Stimulated activated CD8-positive, alpha-beta memory T cell treated with anti-CD3 and anti-CD28 coated beads, Interleukin-12 subunit alpha, Interleukin-12 subunit beta, amount 100 ng/mL, for 1 hour (primary cell): Measurements from ENCODE around the gene ESR1.
"Not testable (repeated sequence)": the region's sequence is repeated elsewhere in the genome, so short reads cannot be mapped to it uniquely, and the experiment has no call there.

Experiments
- DNase-seq: peaks from one replicate; pipeline ENCODE4 v3.0.0-alpha.2; 2020; ENCODE audit warnings: low read depth

The ESR1 gene

DNA sequence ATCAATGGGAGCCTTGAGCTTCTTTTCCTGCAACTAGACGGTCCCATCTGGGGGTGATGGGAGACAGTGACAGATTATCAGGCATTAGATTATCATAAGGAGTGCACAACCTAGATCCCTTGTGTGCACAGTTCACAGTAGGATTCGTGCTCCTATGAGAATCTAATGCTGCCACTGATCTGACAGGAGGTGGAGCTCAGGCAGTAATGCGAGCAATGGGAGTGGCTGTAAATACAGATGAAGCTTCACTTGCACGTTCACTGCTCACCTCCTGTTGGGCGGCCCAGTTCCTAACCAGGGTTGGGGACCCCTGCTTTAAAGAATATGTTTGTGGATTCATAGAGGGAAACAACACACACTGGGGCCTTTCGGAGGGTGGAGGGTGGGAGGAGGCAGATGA, 180.7 kb downstream of the ESR1 start:
- not testable (repeated sequence) for DNase-seq

DNA sequence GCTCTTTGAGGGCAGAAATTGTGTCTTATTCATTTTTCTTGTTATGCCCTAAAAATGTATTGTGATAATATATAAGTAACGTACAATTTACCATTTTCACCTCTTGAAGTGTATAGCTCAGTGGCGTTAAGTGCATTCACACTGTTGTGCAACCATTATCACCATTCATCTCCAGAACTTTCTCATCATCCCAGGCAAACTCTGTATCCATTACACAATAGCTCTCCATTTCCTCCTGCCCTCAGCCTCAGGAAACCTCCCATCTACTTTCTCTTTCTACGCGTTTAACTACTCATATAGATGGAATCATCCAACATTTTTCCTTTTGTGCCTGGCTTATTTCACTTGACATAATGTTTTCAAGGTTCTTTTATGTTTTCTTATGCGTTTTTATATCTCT, 184.6 kb downstream of the ESR1 start:
- no peak for DNase-seq

DNA sequence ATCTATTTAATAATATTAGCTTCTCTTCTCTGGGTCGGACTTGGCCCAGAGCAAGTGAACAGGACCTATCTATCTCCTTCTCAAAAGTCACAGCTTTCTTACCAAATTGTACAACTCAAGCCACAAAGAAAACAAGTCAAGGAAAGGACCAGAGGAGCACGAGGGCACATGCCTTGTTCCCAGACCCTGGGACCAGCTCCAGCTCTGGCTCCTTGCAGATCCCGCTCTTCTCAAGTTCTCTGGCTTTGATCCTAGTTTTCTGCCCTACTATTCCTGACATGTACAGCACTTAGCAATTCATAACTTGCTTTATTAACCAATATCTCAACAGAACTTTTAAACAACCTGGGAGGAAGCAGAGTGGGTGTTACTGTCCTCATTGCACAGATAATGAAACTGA, 185.9 kb downstream of the ESR1 start:
- no peak for DNase-seq

DNA sequence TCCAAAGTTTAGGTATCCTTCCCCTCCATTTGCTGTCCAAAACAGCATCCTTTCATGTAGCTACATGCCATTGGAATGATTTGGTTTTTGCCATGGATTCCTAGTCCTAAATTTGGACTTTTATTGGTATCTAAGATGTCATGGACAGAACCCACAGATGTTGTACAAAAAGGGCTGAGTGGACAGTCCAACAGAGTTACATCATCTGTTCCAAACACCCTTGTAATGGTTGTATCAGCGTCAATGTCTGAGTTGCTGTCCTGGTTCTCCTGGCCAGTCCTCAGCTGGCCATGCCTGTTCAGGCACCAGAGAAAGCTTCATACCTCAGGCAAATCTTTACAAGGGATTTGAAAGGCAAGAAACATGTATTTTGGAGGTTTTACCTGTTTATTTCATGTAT, 191.3 kb downstream of the ESR1 start:
- no peak for DNase-seq

DNA sequence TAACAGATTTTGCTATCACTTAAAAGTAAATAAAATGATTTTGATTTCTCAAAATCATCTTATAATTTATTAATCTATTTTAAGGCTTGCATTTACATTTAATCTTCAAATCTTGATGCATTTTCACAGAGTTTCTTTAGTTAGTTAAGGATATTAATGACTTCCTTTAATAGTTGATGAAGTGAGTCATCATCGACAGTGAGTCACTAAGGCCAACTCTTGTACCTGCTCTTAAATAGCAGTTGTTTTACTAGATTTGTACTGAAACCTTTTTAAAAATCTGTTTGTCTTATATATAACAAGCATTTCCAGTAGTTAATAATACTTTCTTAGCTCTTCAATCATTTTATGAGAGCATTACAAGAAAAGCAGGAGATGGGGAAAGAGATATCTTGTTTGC, 191.7 kb downstream of the ESR1 start:
- DNase-seq: no peak

DNA sequence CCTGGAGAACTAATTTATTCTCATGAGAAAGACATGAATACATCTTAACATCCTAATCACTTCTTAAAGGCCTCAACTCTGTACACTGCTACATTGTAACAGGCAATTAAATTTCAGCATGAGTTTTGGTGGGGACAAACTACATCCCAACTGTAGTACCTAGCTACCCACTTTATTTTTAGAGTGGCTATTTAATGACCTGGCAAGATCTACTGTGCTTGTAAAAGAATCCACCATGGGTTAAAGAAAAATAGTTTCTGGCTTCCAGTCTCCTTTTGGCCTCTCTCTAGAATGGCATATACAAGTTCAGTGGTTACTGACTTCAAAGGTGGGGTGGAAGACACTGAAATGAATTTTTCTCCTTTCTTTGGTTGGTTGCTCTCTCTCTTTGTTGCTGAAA, 193.9 kb downstream of the ESR1 start:
- DNase-seq: no peak

DNA sequence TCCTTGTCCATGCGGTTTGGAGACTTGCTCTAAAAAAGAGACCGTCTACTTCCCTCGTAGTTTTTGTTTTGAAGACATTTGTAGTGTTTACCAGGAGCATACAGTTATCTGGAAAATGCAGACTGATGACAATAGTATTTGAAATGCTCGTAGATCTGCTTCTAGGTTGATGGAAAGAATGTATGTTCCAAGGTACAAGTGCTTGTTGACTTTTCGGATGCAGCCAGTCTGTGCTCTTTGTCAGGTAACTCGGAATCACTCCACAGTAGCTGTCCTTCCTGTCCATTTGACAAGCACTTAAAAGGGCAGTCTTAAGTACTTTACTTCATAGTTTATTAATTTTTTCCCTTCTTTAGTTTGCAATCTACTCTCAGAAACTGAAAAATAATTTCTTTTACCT, 194.8 kb downstream of the ESR1 start:
- DNase-seq: no peak

DNA sequence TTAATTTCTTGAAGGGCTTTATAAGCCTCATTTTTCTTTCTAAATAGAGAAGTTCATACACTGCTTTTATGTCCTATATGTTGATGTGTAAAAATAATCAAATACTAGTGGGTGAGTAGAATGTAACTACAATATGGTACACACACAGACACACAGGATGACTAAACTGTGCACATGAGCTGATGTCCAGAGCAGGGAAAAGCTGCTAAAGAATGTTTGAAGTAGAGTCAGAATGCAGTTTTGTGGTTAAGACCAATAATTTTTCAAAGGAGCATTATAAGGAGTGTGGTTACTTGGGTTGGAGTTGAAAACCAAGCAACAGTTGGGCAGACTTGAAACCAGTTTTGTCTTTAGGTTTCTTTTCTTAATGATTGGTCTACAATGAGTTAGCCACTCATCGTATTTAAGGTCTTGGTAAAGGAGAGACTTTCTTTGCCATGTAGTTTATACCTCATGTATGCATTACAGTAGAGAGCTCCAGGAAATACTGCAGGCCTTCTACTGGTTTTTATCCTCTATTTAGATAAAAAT, 196.6 kb downstream of the ESR1 start:
- no peak for DNase-seq

DNA sequence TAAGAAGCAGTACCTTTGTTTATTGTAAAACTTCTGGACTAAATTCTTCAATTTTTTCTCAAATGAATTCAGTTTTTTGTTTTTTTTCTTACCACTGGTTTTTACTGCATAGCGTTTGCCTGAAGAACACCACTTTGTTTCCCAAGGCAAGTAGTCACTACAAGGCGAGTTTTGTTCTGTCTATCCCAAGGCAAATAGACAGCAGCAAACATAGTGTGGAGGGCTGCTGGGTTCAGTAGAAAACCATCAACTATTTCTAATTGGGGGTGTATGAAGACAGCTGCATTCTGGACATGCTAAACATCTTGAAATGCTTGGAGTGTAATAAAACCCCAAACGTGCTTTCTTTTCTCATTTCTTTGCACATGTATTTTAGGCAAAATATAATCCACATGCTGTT, 197.4 kb downstream of the ESR1 start:
- DNase-seq: no peak

DNA sequence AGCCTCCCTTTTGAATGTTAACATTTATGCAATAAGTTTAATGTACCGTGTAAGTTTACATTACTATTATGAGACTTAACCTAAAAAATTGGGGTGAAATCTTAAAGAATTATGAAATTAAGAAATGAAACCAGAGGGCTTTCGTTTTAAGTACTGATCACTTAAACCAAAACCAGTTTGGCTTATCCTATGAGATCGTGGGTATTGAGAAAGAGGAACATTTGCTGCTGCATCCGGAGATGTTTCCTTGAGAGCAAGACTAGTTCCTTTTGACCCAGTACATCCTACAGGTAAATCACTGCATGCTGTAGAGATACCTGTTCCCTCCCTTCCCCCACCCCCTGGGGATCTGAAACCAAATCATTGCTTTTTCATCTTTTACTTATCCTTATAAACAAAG, 201.3 kb downstream of the ESR1 start:
- no peak for DNase-seq

DNA sequence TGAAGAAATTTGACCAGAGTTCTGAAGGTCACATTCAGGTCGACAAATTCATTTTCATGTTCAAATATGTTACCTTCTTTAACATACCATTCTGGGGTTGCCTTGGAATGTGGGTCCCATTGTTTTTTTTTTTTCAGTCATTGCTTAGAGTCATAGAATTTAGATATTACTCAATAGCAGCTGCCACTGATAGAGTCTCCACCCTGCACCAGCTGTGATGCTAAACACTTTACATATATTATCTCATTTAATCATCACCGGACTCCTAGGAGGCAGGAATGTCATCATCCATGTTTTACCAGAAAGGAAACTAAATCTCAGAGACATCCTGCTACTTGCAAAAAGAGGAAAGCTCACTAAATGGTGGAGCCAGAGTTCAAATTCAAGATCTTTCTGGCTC, 204.7 kb downstream of the ESR1 start:
- DNase-seq: no peak

DNA sequence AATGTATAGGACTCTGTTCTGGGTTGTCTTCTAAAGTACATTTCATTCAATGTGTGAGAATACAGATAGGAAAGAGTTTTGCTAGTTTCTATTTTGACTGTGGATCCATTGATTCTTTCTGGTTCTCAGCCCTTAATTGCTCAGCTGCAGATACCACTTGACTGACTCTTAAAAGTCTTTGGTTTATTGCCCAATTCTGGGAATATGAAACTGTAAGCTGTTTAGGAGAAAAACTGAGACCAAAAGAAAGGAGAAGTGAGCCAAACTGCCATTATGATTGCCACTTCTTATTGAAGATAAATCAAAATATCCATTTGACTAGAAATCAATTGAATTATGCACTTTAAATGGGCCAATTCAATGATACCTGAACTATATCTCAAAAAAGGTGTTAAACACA, 211.4 kb downstream of the ESR1 start:
- DNase-seq: no peak

DNA sequence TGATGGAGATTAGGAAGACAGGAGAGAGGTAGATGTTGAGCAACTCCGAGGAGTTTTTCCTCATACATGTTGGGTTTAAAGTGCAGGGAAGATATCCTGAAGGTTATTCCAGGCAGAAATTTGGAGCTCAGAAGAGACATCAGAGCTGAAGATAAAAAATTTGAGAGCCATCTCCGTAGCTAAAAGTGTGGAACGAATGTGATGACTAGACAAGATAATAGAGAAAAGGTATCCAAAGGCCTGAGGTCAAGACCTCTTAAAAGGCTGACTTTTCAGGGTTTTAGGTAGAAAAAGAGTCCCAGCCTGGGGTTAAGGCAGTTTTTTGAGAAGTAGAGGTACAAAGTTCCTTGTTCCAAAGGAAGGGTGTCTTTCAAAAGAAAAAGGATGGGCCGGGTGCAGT, 214.8 kb downstream of the ESR1 start:
- no peak for DNase-seq

DNA sequence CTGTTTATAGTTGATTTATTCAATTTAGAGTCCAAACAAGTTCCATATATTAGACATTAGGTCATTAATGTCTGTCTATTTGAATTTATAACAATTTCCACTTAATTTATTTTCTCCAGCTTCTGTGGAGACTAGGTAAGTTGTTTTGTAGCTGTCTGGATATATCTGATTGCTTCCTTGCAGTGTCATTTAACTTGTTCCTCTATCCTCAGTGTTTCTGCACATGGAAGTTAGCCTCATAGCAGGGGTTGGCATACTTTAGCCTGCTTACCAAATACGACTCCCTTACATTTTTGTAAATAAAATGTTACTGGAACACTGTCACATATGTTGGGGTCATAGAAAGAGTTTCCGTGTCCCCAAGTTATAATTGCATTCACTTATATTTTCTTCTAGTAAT, 216.1 kb downstream of the ESR1 start:
- no peak for DNase-seq

DNA sequence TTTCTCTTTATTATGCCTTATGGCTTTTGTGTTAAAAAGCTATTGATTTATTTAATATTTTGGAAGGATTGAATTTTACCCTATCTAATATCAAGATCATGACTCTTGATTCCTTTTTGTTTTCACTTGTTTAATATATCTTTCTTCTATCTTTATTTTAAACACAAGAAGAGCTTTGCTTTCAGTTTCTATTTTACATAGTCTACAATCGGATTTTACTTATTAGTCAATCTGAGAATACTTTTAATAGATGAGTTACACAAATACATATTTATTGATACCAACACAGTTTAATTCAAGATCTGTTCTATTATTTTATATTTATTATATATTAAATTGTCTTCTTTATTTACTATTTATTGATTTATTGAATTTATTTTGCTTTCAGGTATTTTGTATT, 218.8 kb downstream of the ESR1 start:
- no peak for DNase-seq

DNA sequence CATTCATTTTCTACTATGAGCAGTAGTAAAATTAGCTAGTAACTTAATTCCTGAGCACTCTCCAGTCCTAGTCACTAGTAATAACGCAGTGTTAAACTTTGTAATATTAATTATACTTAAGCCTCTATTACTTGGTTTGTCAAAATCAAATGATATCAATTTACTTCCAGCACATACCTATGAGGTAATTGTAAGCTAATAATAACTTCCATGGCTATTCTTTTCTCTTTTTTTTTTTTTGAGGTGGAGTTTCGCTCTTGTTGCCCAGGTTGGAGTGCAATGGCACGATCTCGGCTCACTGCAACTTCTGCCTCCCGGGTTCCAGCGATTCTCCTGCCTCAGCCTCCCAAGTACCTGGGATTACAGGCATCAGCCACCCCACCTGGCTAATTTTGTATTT, 219.3 kb downstream of the ESR1 start:
- not testable (repeated sequence) for DNase-seq

DNA sequence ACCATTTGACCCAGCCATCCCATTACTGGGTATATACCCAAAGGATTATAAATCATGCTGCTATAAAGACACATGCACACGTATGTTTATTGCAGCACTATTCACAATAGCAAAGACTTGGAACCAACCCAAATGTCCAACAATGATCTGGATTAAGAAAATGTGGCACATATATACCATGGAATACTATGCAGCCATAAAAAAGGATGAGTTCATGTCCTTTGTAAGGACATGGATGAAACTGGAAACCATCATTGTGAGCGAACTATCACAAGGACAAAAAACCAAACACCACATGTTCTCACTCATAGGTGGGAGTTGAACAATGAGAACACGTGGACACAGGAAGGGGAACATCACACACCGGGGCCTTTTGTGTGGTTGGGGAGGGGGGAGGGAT, 226.3 kb downstream of the ESR1 start:
- not testable (repeated sequence) for DNase-seq

DNA sequence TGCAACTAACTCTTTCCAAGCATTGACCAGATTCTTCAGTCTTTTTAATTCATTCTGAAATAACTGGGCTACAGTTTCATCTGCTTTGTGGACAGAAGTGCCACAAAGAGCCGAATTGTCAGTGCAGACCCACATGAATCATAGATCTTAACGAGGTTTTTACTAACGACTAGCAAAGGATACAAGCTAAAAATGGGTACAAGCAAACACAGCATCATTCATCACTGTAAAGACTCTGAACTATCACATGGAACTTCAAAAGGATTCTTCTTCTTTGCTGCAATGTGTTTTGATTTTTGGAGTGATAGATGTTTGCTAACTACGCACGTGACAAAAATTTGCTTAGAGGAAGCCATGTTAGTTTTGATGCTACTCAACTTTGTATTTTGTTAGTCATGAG, 227.1 kb downstream of the ESR1 start:
- DNase-seq: no peak

DNA sequence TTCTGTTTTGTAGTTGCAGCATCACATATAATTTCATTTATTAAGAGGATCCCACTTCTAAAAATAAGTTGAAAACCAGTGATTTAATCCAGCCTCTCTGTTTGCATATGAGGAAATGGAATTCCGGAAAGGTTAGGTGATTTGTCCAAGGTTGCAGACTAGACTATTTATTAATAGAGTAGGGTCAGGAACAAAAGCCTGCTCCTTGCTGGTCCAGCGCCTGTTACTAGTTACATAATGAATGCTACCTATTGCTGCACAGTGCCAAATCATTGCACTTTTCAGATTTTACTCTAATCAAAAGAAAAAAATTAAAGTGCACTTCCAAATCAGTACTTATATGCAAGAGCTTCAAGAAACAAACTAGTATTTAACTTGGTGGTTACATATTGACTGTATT, 238.6 kb downstream of the ESR1 start:
- DNase-seq: no peak

DNA sequence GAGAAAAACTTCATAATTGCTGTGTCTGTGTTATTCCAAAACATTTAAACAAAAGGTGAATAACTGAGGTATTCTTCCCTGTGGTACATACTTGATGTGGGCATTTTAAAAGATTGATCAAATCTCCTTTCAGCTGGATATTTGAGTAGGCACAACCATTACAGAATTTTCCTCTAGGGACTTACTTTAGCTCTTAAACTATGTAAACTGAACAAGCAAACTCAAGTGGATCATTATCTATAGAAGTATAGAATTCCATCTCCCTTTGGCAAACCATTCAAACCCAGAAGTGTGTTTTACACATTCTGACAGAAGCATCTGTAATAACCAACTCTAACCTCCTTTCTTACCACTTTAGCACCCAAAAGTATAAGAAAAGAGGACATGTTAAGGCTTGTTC, 241.4 kb downstream of the ESR1 start:
- no peak for DNase-seq

DNA sequence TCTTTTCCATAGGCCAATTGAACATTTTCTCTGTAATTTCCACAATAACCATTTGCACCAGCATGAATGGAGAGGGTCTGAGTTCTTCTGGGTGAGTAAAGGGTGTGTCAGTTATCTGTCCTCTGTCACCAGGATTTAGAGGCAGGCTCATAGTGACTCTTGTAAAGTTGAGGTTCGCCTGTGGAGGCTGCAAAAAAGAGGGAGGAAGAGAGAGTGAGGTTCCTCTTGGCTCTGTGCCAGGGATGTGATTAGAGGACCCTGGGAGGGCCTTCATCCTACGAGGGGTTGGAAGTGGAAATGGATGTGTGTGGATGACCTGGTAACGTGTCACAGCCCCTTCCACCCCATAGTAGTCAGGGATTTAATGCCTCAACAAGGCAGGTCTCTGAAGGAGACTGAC, 242.0 kb downstream of the ESR1 start:
- DNase-seq: no peak

DNA sequence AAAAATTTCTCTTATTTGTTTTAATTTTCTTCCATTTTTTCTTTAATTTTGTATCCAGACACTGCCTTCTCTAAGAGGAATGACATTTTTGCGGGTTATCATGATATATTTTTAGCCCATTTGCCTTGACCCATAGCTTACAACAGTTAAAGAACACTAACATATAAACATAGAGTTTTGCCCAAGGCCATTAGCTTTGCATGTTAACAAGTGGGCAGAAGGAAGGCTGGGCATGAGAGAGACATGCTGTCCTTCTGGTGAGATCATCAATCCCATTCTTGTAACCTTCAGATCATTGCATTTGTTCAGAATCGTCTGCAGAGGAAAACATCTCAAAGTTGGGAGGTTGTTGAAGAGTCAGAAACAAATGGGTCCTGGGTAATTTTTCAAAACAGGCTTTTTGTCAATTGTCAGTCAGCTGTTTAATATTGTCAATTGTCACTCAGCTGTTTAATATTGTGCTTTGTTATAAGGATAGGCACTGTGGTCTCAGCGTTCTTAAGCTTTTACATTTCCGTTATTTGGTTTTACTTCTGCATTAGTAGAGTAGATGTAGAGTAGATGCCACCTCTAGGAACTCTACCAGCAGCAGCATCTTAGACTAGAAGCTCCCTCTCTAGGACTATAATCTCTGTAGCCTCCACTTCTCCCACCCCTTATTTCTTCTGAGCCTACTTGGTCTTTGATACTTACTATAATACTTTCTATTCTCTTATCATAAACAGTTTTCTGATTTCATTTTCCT, 243.1 kb downstream of the ESR1 start:
- DNase-seq: no peak

DNA sequence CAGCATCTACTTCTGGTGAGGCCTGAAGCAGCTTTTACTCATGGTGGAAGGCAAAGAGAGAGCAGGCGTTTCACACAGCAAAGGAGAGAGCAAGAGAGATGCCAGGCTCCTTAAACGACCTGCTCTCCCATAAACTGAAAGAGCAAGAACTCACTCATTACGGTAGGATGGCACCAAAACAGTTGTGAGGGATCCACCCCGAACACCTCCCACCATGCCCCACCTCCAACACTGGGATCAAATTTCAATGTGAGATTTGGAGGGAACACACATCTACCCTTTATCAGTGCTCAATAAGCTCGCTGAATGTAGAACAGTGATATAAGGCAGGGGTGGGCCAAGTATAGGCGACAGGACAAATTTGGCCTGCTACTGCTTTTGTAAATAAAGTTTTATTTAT, 244.6 kb downstream of the ESR1 start:
- no peak for DNase-seq

DNA sequence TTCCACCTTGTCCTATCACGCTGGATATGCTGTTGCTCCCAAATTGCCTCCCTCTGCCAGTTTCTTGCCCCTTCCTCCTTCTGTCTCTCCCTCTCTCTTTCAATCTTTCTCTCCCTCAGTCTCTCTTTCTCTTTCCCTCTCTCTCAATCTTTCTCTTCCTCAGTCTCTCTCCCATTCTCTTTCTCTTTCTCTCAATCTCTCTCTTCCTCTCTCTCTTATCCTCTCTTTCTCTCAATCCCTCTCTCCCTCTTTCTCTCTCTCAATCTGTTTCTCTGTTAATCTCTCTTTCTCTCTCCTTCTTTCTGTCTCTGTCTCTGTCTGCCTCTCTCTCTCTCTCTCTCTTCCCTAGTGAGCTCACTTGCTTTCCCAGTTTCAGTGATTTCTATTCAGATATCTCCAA, 245.8 kb downstream of the ESR1 start:
- no peak for DNase-seq
